ENCODE measurements around the gene TLR4.

Gene TLR4

DNA sequence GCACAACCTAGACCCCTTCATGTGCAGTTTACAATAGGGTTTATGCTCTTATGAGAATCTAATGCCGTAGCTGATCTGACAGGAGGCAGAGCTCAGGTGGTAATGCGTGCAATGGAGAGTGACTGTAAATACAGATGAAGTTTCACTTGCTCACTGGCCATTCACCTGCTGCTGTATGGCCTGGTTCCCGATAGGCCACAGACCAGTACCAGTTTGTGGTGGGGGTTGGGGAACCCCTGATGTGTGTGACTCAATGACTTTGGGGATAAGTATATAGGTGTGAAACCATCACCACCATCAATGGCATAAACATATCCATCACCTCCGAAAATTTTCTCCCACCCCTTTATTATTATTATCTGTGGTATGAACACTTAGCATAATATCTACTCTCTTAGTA lies 42.1 kb downstream of the TLR4 start:
- DNase-seq = no peak

DNA sequence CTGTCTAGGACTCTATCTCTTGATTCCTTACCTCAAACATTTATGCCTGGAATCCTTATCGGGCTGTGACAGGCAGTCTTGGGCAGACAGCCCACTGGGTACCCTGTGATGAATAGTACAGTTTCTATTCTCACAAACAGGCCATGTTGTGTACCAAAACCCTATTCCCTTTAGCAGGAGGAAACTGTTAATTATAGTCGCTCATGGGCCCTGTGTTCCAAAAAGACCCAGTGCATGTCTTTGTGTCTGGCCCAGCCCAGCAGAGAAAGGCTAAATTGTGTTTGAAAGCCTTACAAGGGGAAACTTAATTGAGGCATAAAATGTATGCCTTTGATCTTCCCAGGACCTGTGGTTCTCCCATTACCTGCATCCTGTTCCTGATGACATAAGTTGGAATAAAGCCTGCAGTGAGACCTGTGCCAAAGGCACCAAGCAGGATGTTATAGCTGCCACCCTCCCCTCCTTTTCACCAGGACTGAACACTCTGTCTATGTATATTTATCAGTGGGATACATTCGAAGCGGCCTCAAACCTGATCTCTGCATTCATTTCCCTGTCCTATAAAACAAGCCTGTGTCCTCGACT lies 43.3 kb downstream of the TLR4 start:
- no peak for DNase-seq

DNA sequence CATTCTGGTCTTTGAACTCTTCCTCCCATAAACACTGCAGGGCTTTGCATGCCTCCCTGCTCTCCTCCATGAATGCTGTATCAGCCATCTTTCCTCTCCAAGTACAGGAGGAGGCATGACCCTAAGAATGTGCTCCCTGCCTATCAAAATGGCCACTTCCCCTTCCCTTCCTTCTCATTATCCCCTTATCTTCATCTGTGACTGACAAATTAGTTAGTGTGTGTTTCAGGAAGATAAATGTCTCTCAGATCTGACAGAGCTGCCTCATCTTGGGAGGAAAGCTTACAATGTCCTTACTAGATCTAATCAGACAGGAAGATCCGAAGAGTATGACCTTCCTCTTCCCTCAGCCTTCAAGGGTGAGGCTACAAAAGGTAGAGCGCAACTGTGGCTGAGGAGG lies 46.2 kb downstream of the TLR4 start:
- no peak for DNase-seq

DNA sequence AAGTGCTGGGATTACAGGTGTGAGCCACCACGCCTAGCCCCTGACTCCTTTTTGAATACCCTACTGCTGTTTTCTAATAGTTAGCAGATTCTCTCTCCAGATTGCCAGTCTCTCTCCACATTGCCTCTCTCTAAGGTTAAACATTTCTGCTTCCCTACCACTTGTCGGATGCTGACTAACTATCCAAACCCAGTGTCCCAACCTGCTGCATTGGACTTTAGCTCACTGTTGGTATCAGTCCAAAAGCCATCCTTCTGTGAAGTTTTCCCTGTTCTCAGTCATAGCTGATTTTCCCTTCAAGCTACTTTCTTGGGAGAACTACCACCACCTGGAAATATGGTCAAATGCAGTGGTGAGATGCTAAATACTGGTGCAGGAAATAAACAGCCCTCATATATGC lies 48.7 kb downstream of the TLR4 start:
- DNase-seq = no peak

DNA sequence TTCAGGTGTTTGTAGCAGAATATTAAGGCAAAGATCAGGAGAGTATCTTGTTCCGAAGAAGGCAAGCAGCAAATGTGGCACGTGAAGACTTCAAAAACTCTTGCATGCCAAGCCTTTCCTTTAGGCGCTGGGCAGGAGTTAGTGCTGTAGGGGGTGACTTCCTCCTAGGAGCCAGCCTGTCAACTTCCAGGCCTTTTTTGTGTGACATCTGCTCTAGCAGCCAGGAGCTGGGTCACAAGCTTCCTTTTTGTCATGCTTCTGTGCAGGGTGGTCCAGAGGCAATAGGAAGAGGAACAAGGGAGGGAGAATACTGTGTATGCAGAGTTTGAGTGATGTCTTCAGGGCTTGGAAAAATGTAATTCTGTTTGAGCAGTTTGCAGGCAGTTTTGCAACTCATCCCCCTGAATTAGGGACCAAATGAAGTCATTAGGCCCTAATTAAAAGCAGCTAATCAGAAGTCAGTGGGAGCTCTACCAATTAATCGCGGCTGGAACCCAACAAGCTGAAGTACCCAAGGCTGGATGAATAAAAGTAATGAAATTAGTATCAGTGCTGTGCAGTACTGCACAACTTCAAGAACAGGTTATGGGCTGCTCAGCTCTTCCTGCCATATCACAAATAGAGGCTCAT lies 53.5 kb downstream of the TLR4 start:
- no peak for DNase-seq

DNA sequence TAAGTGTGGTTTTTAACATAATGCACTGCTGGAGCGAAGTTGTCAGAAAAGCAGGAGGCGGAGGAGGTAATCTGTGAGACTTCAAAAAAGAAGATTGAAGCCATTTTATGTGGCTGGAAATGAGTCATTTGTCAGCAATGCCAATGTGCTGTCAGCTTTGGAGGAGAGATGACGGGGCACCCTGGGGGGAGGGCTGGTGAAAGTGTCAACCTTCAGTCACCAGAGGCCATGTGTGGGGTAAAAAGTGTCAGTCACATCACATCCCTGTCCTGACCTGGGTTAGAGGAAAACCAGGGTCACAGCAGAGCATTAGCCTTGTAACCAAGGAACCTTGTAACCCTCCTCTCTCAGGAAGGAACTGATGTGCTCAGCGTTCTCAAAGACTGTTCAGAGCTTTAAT lies 59.1 kb downstream of the TLR4 start:
- DNase-seq = no peak

DNA sequence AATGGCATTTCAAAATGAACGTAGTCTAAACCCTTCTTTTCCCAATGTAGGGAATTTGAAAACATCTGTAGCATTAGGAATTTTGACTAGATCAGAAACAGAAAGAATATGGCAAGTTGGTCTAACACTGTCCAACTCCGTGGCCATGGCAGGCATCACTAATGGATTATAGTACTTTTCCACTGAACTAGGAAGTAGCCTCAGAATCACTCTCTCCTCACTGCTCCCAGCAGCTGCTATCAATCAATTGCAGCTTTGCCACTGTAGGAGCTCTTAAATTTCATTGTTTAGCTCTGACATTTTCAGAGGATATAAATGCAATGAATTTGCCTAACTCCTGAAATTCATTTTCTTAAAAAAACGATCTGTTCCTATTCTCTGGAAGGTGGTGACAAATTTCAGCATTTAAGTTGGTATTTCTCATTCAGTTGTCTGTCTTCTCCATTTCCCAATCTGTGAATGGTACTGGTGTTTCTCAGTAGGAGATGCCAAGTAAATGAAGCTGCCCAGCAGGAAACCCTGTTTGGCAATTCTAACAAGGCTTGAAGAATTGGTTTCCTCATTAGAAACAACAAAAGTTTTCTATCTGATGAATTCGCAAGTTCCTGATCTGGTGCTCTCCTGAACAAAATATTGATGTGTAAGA lies 64.7 kb downstream of the TLR4 start:
- DNase-seq = no peak

DNA sequence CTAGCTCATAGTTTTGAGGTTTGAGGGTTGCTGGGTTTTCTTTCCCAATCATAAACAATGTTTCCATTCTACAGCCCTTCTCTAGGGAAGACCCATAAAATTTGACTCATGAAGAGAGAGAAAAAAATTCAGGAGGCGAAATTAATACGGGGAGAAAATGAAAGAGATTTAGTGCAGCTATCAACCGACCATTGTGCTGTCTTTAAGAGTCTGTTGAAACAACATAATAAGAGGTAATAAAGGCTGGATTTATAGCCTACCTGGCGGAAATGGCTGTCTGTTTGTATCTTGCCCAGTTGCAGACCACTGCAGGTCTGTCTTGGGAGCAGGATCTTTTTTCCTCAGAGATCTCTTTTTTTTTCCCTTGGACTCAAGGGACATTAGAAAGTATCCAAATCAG lies 66.9 kb downstream of the TLR4 start:
- no peak for DNase-seq

DNA sequence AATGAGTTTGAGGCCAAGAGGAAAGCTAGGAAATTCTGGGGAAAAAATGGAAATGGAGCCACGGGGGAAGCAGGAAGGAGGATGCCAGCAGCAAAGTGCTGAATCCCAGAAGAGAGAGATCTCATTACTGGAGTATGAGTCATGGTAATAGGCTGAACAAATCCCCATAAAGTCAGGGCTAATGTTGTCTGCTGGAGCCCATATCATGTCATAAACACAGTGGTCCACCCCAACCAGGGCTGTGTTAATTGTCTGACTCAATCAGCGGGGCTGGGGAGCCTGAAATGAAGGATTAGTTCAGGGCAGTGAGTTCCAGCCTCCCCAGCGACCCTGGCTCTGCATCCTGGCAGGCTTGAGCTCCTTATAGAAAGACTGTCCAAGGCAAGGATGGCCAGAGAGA lies 68.8 kb downstream of the TLR4 start:
- no peak for DNase-seq

All from inflammatory macrophage treated with lipopolysaccharide for 1 hour (primary cell).